NCI-H1048 (cell line): ENCODE measurements around the gene NFE2L1.
A peak's percentile ranks its signal among the peaks of the same experiment; 100 is the strongest.
"Not testable (repeated sequence)": the region's sequence is repeated elsewhere in the genome, so short reads cannot be mapped to it uniquely, and the experiment has no call there.

Experiments
- DNase-seq: peaks from one replicate; lab custom pipeline; 2025; lab: John Stamatoyannopoulos, UW

NFE2L1 gene, protein sequence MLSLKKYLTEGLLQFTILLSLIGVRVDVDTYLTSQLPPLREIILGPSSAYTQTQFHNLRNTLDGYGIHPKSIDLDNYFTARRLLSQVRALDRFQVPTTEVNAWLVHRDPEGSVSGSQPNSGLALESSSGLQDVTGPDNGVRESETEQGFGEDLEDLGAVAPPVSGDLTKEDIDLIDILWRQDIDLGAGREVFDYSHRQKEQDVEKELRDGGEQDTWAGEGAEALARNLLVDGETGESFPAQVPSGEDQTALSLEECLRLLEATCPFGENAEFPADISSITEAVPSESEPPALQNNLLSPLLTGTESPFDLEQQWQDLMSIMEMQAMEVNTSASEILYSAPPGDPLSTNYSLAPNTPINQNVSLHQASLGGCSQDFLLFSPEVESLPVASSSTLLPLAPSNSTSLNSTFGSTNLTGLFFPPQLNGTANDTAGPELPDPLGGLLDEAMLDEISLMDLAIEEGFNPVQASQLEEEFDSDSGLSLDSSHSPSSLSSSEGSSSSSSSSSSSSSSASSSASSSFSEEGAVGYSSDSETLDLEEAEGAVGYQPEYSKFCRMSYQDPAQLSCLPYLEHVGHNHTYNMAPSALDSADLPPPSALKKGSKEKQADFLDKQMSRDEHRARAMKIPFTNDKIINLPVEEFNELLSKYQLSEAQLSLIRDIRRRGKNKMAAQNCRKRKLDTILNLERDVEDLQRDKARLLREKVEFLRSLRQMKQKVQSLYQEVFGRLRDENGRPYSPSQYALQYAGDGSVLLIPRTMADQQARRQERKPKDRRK

GRCh38 chr17:48047741-48048383 lies at the start of gene NFE2L1:
Gene NFE2L1, plus strand, starts transcription at chr17:48048359. Its CDS starts 2,760 bp downstream, at chr17:48051119.
- peak; percentile 99 for DNase-seq

DNA sequence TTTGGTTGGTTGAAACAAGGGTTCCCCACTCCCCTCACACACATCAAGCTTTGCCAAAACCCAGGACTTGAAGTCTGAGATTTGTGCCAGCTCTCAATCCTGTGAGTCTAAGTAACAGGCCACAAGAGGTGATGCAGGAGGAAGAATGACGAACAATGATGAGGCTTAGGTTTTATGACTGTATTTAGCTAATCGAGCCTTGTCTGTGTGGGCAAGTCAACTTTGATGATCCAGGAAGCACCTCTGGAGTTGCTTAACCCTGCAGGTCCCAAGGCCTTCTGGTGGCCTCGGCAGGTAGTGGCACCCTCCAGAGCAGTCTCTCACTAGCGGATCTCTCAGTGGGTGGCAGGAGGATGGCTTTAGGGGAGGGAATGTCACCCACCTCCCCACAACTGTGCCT lies 48.6 kb upstream of the NFE2L1 start:
- no peak for DNase-seq

GRCh38 chr17:48001197-48001596 lies 47.0 kb upstream of the NFE2L1 start:
- no peak for DNase-seq

DNA sequence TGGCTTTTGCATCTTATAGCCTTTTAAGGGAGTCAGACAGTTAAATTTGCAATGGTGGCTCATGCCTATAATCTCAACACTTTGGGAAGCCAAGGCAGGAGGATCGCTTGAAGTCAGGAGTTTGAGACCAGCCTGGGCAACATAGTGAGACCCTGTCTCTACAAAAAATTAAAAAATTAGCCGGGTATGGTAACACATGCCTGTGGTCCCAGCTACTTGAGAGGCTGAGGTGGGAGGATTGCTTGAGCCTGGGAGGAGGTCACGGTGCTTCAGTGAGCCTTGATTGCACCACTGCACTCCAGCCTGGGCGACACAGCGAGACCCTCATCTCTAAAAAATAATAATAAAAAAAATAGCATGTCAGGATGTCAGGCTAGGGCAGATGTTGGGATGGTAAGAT lies 46.5 kb upstream of the NFE2L1 start:
- DNase-seq = not testable (repeated sequence)

DNA sequence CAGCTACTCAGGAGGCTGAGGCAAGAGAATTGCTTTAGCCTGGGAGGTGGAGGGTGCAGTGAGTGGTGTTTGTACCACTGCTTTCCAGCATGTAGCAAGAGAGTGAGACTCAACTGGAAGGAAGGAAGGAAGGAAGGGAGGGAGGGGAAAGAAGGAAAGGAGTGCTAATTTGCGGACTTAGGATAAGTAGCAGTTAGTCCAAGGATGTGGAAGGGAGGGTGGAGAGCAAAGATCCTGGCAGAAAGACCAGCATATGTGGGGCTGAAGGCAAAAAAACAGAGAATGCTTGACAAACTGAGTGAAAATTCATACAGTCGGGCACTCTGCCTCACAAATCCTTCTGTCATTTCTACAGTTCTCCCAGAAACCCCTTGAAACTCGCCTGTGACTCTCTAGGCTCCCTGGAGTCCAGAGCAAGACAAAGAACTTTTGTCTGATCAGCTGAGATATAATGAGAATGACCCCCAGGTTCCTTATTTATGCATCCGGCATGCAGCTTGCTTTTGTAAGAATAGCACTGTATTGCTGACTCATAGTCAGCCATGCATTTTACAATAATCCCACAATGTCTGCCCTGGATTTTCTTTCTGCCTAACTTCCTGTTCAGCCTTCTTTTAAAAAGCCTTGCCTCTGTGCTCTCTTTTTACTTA lies 45.8 kb upstream of the NFE2L1 start:
- no peak for DNase-seq

- no peak for DNase-seq
Measured at GRCh38 chr17:48002916-48003416, 45.2 kb upstream of the NFE2L1 start.

GRCh38 chr17:48003417-48004151 lies 44.6 kb upstream of the NFE2L1 start:
- no peak for DNase-seq

- no peak for DNase-seq
Measured at GRCh38 chr17:48004983-48005382, 43.2 kb upstream of the NFE2L1 start.

DNA sequence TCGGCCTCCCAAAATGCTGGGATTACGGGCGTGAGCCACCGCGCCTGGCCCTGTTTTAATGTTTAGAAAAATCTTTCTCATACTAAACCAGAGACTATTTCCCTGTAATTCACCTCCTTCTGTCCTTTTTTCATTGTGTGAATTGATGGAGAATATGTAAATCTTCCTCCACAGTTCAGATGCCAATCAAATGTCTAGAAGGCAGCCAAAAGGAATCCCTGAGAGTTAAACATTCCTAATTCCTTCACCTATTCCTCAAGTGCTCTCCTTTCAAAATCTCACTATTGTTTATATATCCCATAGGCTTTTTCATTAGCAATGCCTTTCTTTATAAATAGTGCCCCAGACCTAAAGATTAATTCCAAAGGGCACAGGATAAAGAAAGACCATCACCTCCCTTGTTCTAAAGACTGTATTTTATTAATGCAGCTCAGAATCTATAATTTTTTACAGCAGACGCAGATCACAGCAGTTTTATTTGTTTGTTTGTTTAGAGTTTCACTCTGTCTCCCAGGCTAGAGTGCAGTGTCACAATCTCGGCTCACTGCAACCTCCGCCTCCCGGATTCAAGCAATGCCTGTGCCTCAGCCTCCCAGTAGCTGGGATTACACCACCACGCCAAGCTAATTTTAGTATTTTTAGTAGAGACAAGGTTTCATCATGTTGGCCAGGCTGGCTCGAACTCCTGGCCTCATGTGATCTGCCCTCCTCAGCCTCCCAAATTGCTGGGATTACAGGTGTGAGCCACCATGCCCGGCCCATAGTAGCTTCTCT lies 41.0 kb upstream of the NFE2L1 start:
- no peak for DNase-seq

DNA sequence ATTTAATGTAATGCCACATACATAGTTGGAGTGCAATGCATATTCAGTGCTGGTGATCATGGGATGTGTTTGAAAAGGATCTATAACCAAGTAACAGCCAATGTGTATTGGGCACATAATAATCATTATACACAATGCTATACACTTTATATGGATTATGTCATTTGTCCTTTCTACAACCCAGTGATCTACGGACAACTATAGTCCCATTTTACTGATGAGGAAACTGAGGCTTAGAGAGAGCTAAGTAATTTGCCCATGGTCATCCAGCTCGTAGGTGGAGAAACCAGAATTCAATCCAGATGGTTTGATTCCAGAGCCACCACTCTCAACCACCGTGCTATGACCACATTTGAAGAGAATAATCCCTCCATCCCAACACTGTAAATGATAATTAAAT lies 38.0 kb upstream of the NFE2L1 start:
- DNase-seq = no peak

GRCh38 chr17:48011405-48012150 lies 36.6 kb upstream of the NFE2L1 start:
- no peak for DNase-seq

DNA sequence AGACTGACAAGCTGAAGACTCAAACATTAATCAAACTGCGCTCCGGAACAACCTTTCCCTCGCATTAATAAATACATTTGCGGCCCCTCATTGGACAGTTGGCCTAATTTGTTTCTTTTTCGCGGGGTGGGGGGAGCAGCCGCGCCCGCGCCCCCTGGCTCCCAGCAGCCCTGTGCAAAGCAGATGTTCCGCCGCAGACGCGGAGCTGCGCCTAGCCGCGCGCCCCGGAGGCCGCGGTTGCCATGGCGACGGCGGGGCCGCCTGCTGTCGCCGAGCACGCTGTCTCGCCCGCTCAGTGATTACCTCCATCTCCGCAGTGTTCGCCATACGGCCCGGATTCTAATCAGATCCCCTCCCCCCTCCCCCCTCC lies 36.0 kb upstream of the NFE2L1 start:
- DNase-seq = no peak

- DNase-seq = no peak
Measured at GRCh38 chr17:48012654-48013053, 35.5 kb upstream of the NFE2L1 start.

DNA sequence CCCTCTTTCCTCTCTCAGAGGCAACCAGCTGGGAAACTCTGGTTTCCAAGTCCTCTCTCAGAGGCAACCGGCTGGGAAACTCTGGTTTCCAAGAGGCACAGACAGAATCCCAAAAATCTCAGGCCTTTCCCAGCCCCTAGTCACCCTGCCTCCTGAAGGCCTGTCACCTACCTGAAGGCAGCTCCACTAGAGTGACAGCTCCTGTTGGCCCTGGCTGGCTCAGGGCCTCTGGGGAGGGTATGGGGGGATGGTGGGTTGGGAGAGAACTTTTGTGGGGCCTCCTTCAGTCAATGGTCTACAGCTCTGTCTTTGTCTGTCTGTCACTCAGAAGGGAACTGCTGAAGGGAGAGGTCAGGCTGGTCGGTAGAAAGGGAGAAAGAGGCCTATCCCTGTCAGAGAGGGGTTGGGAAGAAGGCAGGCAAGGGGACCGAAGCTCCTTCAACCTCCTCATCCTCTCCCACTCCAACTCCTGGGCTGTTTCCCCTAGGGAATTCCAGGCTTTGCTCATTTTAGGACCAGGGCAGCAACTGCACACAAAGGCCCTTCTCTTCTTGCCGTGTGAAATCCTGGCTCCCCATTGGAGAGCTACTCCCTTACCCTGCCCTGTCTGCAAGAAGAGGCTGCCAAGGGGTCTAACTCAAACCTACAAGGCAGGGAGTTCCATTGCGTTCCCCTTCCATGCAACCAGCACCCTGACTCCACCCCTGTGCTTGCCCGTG lies 34.1 kb upstream of the NFE2L1 start:
- no peak for DNase-seq

DNA sequence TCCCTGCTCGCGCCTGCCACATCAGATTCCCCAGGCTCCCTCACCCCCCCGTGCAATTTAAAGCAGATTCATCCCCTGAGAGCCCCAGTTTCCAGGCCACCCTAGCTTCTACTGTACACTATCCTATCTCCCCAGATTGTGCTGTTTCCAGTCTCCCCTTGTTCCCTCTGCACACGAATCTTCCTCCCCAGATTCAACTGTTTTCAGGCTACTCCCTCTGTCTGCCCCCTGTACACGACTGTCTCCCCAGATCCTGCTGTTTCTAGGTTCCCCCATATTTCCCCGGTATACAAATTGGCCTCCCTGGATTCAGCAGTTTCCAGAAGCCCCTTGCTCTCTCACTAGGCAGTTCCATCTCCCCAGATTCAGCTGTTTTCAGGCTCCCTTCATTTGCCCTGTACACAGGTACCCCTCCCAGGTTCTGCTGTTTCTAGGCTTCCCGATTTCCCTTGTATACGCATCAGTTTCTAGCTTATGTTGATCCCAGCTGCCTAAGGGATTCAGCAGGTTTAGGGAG lies 33.5 kb upstream of the NFE2L1 start:
- DNase-seq = no peak

- DNase-seq = no peak
Measured at GRCh38 chr17:48016112-48016511, 32.0 kb upstream of the NFE2L1 start.

DNA sequence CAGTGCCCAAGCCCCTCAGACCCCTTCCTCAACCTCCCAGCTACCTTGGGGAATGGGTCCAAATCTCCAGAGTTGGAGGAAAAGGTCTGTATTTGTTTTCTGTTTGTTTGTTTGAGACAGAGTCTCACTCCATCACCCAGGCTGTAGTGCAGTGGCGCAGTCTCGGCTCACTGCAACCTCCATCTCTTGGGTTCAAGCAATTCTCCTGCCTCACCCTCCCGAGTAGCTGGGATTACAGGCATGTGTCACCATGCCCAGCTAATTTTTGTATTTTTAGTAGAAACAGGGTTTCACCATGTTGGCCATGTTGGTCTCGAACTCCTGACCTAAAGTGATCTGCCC lies 30.4 kb upstream of the NFE2L1 start:
- DNase-seq = not testable (repeated sequence)

- no peak for DNase-seq
Measured at GRCh38 chr17:48021934-48022333, 26.2 kb upstream of the NFE2L1 start.

DNA sequence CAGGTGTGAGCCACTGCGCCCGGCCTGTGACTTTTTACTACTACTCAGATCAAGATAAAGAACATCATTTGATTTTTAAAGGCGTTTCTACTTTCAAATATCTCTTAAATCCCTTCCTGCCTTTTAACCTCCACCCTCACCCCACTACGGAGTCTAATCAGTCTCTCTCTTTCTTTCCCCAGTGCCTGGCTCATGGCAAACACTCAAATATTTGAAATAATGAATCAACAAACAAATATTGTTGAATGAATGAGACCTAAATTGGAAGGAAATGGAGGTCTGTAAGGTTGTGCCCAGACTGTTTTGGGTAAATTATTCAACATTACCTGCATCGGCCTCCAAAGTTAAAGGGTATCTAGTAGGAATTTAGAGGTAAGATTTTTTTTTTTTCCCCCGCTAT lies 25.3 kb upstream of the NFE2L1 start:
- no peak for DNase-seq
